ENCODE results near the gene MMP19.

MMP19 gene

GRCh38 chr12:55809274-55809673 lies 33.5 kb downstream of the MMP19 start:
- no peak for DNase-seq

- DNase-seq = no peak
Measured at GRCh38 chr12:55806982-55807381, 35.8 kb downstream of the MMP19 start.

- no peak for DNase-seq
Measured at GRCh38 chr12:55797550-55797949, 45.2 kb downstream of the MMP19 start.

GRCh38 chr12:55797068-55797467 lies 45.7 kb downstream of the MMP19 start:
- DNase-seq = peak; percentile 11 to 14

- DNase-seq = no peak
Measured at GRCh38 chr12:55795950-55796349, 46.8 kb downstream of the MMP19 start.

GRCh38 chr12:55789893-55790292 lies 52.8 kb downstream of the MMP19 start:
- no peak for DNase-seq

- DNase-seq = no peak
Measured at GRCh38 chr12:55789171-55789570, 53.6 kb downstream of the MMP19 start.

- DNase-seq = no peak
Measured at GRCh38 chr12:55788546-55788945, 54.2 kb downstream of the MMP19 start.
